Thoracic aorta (tissue), 2 donors: ENCODE results near the gene C6orf89. TPM values are rescaled to one million over a fixed set of nuclear protein-coding genes. Genes with fewer than 3 reads are reported as not detected.

Experiments
- ATAC-seq: fragments of 150-250 bp; one replicate; pipeline ENCODE4 v1.8.0; 2017; ENCODE audit warnings: low read depth; ENCODE audit not compliant: insufficient number of reproducible peaks, low FRiP score
- DNase-seq: peaks from one replicate; pipeline ENCODE4 v3.0.0-alpha.2; 2020; ENCODE audit warnings: low spot score
- H3K27ac ChIP-seq, 2 donors: fragments of 200-600 bp; sonication (generic); 1 replicate in 1 of 2; 2 replicates in 1 of 2; pipeline ENCODE4 v1.5.1; 2016; ENCODE audit warnings: mild to moderate bottlenecking in 2 of 2, moderate library complexity in 2 of 2
- H3K27me3 ChIP-seq: fragments of 200-600 bp; sonication (generic); replicated peaks from 2 replicates; pipeline ENCODE4 v1.6.0; 2016; ENCODE audit warnings: mild to moderate bottlenecking; ENCODE audit not compliant: insufficient read depth
- H3K36me3 ChIP-seq: fragments of 200-600 bp; sonication (generic); one replicate; pipeline ENCODE4 v1.5.1; 2016
- H3K4me1 ChIP-seq, 2 donors: fragments of 200-600 bp; sonication (generic); 1 replicate in 1 of 2; 2 replicates in 1 of 2; pipeline versions ENCODE4 v1.5.1 to v1.6.0; 2016; ENCODE audit warnings: low read depth in 2 of 2, mild to moderate bottlenecking in 1 of 2; ENCODE audit not compliant: control insufficient read depth in 1 of 2
- H3K4me3 ChIP-seq: fragments of 200-600 bp; sonication (generic); 2 replicates; pipeline ENCODE4 v1.5.1; 2016; ENCODE audit warnings: mild to moderate bottlenecking
- H3K9me3 ChIP-seq: fragments of 200-600 bp; sonication (generic); 2 replicates; pipeline ENCODE4 v1.5.1; 2016
- total RNA-seq, 2 donors: library from RNA; depleted of rRNA; stranded (reverse); fragments of >200 nt; gene quantifications; one replicate each; pipeline versions ENCODE4 v1.1.0 to v1.2.3, GENCODE V29; 2016
- TF ChIP-seq, protein P1 (sequence below): fragments of 200-600 bp; sonication (generic); IDR thresholded peaks from one replicate; pipeline ENCODE4 v1.5.1; 2019; ENCODE audit warnings: antibody characterized with exemption

Gene C6orf89
- total RNA-seq, 2 donors from 2014 or later, result 53.6 to 60.9 TPM

DNA sequence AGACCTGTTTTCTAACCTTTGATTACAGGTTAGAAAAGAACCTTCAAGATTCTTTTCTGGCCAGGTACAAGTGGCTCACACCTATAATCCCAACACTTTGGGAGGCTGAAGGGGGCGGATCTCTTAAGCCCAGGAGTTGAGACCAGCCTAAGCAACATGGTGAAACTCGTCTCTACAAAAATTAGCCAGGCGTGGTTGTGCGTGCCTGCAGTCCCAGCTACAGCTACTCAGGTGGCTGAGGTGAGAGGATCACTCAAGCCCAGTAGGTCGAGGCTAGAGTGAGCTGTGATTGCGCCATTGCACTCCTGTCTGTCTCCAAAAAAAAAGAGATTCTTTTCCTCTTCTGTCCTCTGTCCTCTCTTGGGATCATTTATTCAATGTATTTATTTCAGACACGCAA, 25.6 kb upstream of the C6orf89 start:
- no peak overlapping the region for H3K4me3 ChIP-seq
- TF ChIP-seq, protein P1, sequence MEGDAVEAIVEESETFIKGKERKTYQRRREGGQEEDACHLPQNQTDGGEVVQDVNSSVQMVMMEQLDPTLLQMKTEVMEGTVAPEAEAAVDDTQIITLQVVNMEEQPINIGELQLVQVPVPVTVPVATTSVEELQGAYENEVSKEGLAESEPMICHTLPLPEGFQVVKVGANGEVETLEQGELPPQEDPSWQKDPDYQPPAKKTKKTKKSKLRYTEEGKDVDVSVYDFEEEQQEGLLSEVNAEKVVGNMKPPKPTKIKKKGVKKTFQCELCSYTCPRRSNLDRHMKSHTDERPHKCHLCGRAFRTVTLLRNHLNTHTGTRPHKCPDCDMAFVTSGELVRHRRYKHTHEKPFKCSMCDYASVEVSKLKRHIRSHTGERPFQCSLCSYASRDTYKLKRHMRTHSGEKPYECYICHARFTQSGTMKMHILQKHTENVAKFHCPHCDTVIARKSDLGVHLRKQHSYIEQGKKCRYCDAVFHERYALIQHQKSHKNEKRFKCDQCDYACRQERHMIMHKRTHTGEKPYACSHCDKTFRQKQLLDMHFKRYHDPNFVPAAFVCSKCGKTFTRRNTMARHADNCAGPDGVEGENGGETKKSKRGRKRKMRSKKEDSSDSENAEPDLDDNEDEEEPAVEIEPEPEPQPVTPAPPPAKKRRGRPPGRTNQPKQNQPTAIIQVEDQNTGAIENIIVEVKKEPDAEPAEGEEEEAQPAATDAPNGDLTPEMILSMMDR, result no peak
- no peak overlapping the region for H3K27ac ChIP-seq
- no peak for DNase-seq
- H3K4me1 ChIP-seq, result peaks cover 2 to 9% of the 10 kb centered on the region in 2 donors
- no peak for ATAC-seq
- no peaks in the 10 kb centered on the region for H3K9me3 ChIP-seq
- H3K36me3 ChIP-seq, result peaks cover 2% of the 10 kb centered on the region
- no peaks in the 10 kb centered on the region for H3K27me3 ChIP-seq

DNA sequence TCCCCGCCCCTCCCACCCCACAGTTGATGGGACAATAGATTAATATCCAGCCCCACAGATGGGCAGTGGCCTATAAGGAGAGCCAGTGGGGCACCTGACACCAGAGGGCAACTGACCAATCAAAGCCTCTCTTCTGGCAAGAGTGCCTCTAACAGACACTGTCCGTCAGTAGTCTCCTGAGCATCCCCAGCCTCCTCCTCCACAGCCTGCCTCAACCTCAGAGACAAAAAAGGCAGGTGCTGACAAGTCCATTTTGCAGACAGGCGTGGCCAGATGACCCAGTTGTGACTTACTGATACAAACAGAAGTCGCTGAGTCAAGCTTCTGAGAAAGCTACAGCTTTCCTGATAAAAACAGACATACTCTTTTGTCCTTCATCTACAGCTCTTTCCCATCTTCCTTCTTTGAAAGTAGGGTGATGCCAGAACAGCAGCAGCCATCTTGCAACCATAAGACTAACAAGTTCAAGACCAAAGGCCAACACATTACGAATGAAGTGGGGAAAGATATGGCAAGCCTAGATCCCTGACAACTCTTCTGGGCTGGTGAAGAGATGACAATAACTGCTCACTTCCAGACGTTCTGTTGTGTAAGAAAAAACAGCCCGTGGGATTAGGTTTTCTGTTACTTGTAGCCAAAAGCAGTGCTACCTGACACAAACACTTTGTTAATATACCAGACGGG, 23.4 kb upstream of the C6orf89 start:
- H3K27ac ChIP-seq, result no peak overlapping the region
- DNase-seq (no peak), ATAC-seq (no peak)
- H3K36me3 ChIP-seq, result no peaks in the 10 kb centered on the region
- H3K27me3 ChIP-seq, result no peaks in the 10 kb centered on the region
- TF ChIP-seq, protein P1, result no peak
- H3K4me1 ChIP-seq, result peaks cover 2 to 9% of the 10 kb centered on the region in 2 donors
- H3K4me3 ChIP-seq, result no peak overlapping the region
- no peaks in the 10 kb centered on the region for H3K9me3 ChIP-seq

DNA sequence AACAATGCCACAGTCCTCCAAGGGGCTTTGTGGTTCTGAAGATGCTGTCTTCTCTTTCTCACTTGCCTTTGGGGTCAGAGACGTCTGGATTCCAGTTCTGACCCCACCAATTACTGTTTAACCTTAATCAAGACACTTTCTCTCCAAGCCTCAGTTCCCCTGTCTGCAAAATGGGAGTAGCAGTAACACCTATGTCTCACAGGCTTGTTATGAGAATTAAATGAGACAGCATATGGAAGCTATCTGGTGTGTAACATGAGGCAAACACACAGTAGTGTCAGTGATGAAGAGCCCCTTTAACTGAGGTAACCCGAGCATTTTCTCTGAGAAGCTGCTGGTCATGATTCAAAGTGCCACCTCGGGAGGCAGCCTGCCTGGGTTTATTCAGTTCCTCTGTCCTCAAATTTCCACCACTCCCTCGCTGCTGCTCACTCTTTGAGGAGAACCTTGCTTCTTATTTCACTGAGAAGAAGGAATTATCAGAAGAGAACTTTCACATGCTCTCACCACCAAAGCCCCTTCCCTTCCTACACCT, 22.8 kb upstream of the C6orf89 start:
- TF ChIP-seq, protein P1, result no peak
- Histone ChIP-seq H3K4me1 (peaks cover 2 to 9% of the 10 kb centered on the region in 2 donors), H3K36me3 (no peaks in the 10 kb centered on the region), H3K27ac (no peak overlapping the region), H3K4me3 (no peak overlapping the region), H3K27me3 (no peaks in the 10 kb centered on the region), H3K9me3 (no peaks in the 10 kb centered on the region)
- DNase-seq, result no peak
- no peak for ATAC-seq

DNA sequence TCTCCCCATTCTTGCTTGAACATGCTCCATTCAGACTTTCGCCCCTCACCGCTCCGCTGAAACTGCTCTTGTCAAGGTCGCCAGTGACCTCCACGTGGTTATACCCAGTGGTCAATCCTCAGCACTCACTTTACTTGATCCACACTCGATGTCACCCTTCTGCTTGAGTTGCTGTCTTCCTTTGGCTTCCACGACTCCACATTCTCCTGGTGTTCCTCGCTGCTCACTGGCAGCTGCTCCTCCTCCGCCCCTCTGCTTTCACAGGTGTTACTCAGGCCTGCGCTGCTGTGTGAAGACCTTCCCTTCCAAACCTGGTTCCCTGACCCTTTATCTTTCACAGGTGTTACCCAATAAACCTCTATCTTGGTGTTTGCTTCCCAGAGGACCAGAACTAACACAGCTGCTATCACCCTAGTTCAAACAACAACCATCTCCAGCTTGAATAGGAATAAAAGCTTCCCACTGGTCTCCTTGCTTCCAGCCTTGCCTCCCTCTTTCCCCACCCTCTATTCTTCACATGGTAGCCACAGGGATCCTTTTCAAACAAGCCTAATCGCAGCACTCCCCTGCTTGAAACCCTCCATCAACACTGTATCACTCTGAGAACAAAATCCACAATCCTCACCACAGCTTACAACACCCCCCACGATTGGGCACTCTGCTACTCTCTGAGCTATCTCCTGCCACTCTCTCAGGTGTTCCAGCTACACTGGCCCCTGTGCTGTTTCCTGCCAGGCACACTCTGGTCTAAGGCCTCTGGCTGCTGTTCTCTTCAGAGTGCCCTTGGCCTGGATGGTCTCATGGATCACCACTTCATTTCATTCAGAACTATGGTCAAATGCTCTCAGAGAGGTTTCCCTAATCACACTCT, 21.8 kb upstream of the C6orf89 start:
- Histone ChIP-seq H3K36me3 (no peaks in the 10 kb centered on the region), H3K27ac (no peak overlapping the region), H3K4me1 (peaks cover 0 to 2% of the 10 kb centered on the region in 2 donors), H3K4me3 (no peak overlapping the region), H3K27me3 (no peaks in the 10 kb centered on the region), H3K9me3 (no peaks in the 10 kb centered on the region)
- DNase-seq (no peak), ATAC-seq (no peak)
- TF ChIP-seq, protein P1, result no peak

DNA sequence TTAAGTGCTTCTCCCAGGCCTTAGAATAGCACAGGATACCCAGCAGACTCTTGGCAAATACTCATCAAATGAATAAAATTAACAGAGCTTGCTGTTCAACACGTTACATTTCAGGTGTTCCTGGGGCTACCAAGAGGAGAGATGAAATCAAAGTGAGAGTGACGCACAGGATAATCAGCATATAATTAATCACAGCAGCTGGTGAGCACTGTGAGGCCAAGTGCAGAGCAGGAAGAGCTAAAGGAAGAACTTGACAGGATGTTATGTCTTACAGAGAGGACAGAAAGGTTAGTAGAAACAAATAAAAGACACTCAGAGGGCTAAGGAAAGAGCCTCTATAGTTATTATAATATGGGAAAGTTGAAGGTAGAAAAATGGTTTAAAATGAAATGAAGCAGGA, 19.9 kb upstream of the C6orf89 start:
- no peaks in the 10 kb centered on the region for H3K4me1 ChIP-seq
- TF ChIP-seq, protein P1, result no peak
- H3K9me3 ChIP-seq, result no peaks in the 10 kb centered on the region
- H3K27me3 ChIP-seq, result no peaks in the 10 kb centered on the region
- ATAC-seq, result no peak
- H3K36me3 ChIP-seq, result no peaks in the 10 kb centered on the region
- no peak for DNase-seq
- no peak overlapping the region for H3K27ac ChIP-seq
- H3K4me3 ChIP-seq, result no peak overlapping the region
